SK-N-SH (cell line): ENCODE measurements around the gene CUX1.

Source experiments
- POLR2AphosphoS5 ChIP-seq: IDR thresholded peaks from 2 replicates; pipeline ENCODE4 v1.6.1; 2012; ENCODE audit warnings: low read depth, low read length
- REST ChIP-seq: IDR thresholded peaks from 2 replicates; pipeline ENCODE4 v1.6.1; 2012; ENCODE audit warnings: mild to moderate bottlenecking, low read depth, low read length, moderate library complexity
- TF ChIP-seq, protein P1 (sequence below): IDR thresholded peaks from 2 replicates; pipeline ENCODE4 v1.4.0; 2012; ENCODE audit warnings: low read depth
- TF ChIP-seq, protein P2 (sequence below): fragments of 200-600 bp; sonication (generic); IDR thresholded peaks from 2 replicates; pipeline ENCODE4 v1.6.1; 2017; ENCODE audit warnings: antibody characterized with exemption, mild to moderate bottlenecking, moderate library complexity
- TF ChIP-seq, protein P3 (sequence below): fragments of 150-350 bp; IDR thresholded peaks from 2 replicates; pipeline ENCODE4 v1.6.1; 2017; ENCODE audit warnings: antibody characterized with exemption, low read length, low read depth, borderline replicate concordance

- TF ChIP-seq POLR2AphosphoS5, result no peak
- TF ChIP-seq REST, result no peak
- TF ChIP-seq, protein P1, sequence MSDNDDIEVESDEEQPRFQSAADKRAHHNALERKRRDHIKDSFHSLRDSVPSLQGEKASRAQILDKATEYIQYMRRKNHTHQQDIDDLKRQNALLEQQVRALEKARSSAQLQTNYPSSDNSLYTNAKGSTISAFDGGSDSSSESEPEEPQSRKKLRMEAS, result no peak
- TF ChIP-seq, protein P2, sequence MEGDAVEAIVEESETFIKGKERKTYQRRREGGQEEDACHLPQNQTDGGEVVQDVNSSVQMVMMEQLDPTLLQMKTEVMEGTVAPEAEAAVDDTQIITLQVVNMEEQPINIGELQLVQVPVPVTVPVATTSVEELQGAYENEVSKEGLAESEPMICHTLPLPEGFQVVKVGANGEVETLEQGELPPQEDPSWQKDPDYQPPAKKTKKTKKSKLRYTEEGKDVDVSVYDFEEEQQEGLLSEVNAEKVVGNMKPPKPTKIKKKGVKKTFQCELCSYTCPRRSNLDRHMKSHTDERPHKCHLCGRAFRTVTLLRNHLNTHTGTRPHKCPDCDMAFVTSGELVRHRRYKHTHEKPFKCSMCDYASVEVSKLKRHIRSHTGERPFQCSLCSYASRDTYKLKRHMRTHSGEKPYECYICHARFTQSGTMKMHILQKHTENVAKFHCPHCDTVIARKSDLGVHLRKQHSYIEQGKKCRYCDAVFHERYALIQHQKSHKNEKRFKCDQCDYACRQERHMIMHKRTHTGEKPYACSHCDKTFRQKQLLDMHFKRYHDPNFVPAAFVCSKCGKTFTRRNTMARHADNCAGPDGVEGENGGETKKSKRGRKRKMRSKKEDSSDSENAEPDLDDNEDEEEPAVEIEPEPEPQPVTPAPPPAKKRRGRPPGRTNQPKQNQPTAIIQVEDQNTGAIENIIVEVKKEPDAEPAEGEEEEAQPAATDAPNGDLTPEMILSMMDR, result no peak
- TF ChIP-seq, protein P3, sequence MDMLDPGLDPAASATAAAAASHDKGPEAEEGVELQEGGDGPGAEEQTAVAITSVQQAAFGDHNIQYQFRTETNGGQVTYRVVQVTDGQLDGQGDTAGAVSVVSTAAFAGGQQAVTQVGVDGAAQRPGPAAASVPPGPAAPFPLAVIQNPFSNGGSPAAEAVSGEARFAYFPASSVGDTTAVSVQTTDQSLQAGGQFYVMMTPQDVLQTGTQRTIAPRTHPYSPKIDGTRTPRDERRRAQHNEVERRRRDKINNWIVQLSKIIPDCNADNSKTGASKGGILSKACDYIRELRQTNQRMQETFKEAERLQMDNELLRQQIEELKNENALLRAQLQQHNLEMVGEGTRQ, result no peak
Measured at GRCh38 chr7:102185796-102186195, 368.4 kb downstream of the CUX1 start.
